CD14-positive monocyte (primary cell): Measurements from ENCODE around the gene GATC. TPM values are rescaled to one million over a fixed set of nuclear protein-coding genes. Genes with fewer than 3 reads are reported as not detected.

ENCODE experiments used
- DNase-seq, 3 donors: peaks; one replicate each; pipeline ENCODE4 v3.0.0-alpha.2; 2011 to 2022
- H2AFZ ChIP-seq: 2 replicates; pipeline ENCODE4 v1.6.0; 2012; ENCODE audit warnings: mild to moderate bottlenecking, low read depth, low read length, inconsistent platforms; ENCODE audit not compliant: insufficient read depth, poor library complexity, severe bottlenecking
- H3K27ac ChIP-seq, 2 donors: 1 replicate in 1 of 2; 2 replicates in 1 of 2; pipeline ENCODE4 v1.5.1; 2012 to 2013; ENCODE audit warnings: low read length in 2 of 2, control low read depth in 1 of 2, inconsistent platforms in 1 of 2, low read depth in 1 of 2, mild to moderate bottlenecking in 1 of 2
- H3K27me3 ChIP-seq, 2 donors: one replicate each; pipeline versions ENCODE4 v1.6.0 to v1.6.1; 2011 to 2013; ENCODE audit warnings: low read length in 2 of 2; ENCODE audit not compliant: control insufficient read depth in 2 of 2, insufficient read depth in 2 of 2
- H3K36me3 ChIP-seq, 2 donors: replicated peaks in 1 of 2; 1 replicate in 1 of 2; 2 replicates in 1 of 2; pipeline versions ENCODE4 v1.5.1 to v1.6.1; 2012 to 2013; ENCODE audit warnings: low read length in 2 of 2, control low read depth in 1 of 2, inconsistent platforms in 1 of 2, mild to moderate bottlenecking in 1 of 2; ENCODE audit not compliant: insufficient read depth in 2 of 2, control insufficient read depth in 1 of 2
- H3K4me1 ChIP-seq, 2 donors: 1 replicate in 1 of 2; 2 replicates in 1 of 2; pipeline versions ENCODE4 v1.5.1 to v1.6.1; 2012 to 2013; ENCODE audit warnings: low read length in 2 of 2, control low read depth in 1 of 2, inconsistent platforms in 1 of 2, mild to moderate bottlenecking in 1 of 2, moderate library complexity in 1 of 2; ENCODE audit not compliant: insufficient read depth in 2 of 2, control insufficient read depth in 1 of 2
- H3K4me2 ChIP-seq: replicated peaks from 2 replicates; pipeline ENCODE3; 2012; ENCODE audit warnings: low read length, moderate library complexity, mild to moderate bottlenecking; ENCODE audit not compliant: poor library complexity, severe bottlenecking; ENCODE audit errors: extremely low read depth
- H3K4me3 ChIP-seq, 3 experiments: fragments of 200-600 bp in 1 of 3; sonication (generic) in 1 of 3; replicated peaks in 1 of 3; 1 replicate in 2 of 3; 2 replicates in 1 of 3; pipeline ENCODE4 v1.5.1; 2011 to 2013; ENCODE audit warnings: low read length in 3 of 3, mild to moderate bottlenecking in 3 of 3, control low read depth in 2 of 3, low read depth in 2 of 3, inconsistent platforms in 1 of 3, moderate library complexity in 1 of 3
- H3K79me2 ChIP-seq: 2 replicates; pipeline ENCODE4 v1.6.0; 2012; ENCODE audit warnings: mild to moderate bottlenecking, control low read depth, inconsistent platforms, low read length, moderate library complexity; ENCODE audit not compliant: insufficient read depth
- H3K9ac ChIP-seq: 2 replicates; pipeline ENCODE4 v1.6.0; 2017; ENCODE audit warnings: low read length, mild to moderate bottlenecking; ENCODE audit not compliant: insufficient read depth, poor library complexity, severe bottlenecking
- H3K9me3 ChIP-seq, 2 donors: replicated peaks in 1 of 2; 1 replicate in 1 of 2; 2 replicates in 1 of 2; pipeline versions ENCODE4 v1.5.1 to v1.6.1; 2012 to 2013; ENCODE audit warnings: low read length in 2 of 2, control low read depth in 1 of 2; ENCODE audit not compliant: control insufficient read depth in 1 of 2, insufficient read depth in 1 of 2
- H4K20me1 ChIP-seq: 2 replicates; pipeline ENCODE4 v1.6.0; 2012; ENCODE audit warnings: mild to moderate bottlenecking, low read length, control low read depth, moderate library complexity; ENCODE audit not compliant: insufficient read depth
- H3K27ac Mint-ChIP-seq, 7 donors: one replicate each; pipeline ENCODE4 v1.8.0; 2020; ENCODE audit warnings: mild to moderate bottlenecking in 7 of 7, mixed read lengths in 7 of 7, moderate library complexity in 6 of 7, inconsistent platforms in 2 of 7
- H3K27me3 Mint-ChIP-seq, 3 donors: one replicate each; pipeline ENCODE4 v1.8.0; 2021 to 2022; ENCODE audit warnings: low read depth in 3 of 3, mild to moderate bottlenecking in 3 of 3, mixed read lengths in 3 of 3, moderate library complexity in 3 of 3, inconsistent platforms in 1 of 3
- H3K36me3 Mint-ChIP-seq, 2 donors: one replicate each; pipeline ENCODE4 v1.8.0; 2020; ENCODE audit warnings: mixed read lengths in 2 of 2, inconsistent platforms in 1 of 2, mild to moderate bottlenecking in 1 of 2
- H3K4me1 Mint-ChIP-seq: one replicate; pipeline ENCODE4 v1.8.0; 2020; ENCODE audit warnings: mild to moderate bottlenecking, mixed read lengths
- H3K4me3 Mint-ChIP-seq, 2 donors: one replicate each; pipeline ENCODE4 v1.8.0; 2020; ENCODE audit warnings: mild to moderate bottlenecking in 2 of 2, mixed read lengths in 2 of 2, moderate library complexity in 1 of 2
- H3K9me3 Mint-ChIP-seq, 7 donors: one replicate each; pipeline ENCODE4 v1.8.0; 2020 to 2022; ENCODE audit warnings: mixed read lengths in 7 of 7, mild to moderate bottlenecking in 6 of 7, moderate library complexity in 6 of 7, inconsistent platforms in 2 of 7
- CTCF ChIP-seq: fragments of 200-600 bp; IDR thresholded peaks from one replicate; pipeline ENCODE4 v1.8.0; 2022; ENCODE audit warnings: antibody characterized with exemption, mild to moderate bottlenecking
- WGBS: methylation state at CpG from one replicate; pipeline ENCODE4 v1.1.5; 2013; ENCODE audit warnings: missing lambda C conversion rate; ENCODE audit not compliant: insufficient coverage; 5-methylcytosine and 5-hydroxymethylcytosine counted together
- intact Hi-C, 2 donors: fragments of 100-400 bp; cut with micrococcal nuclease; formaldehyde crosslinking; loops; one replicate each; pipeline versions ENCODE4 v1.15.0 to v1.15.1; 2023
- polyA plus RNA-seq, 3 donors: library from polyadenylated mRNA; depleted of rRNA in 1 of 3; unstranded in 2 of 3; stranded (reverse) in 1 of 3; fragments of 300-500 nt in 2 of 3; fragments of >200 nt in 1 of 3; fragmentation: Illumina TruSeq in 2 of 3; gene quantifications; 1 replicate in 2 of 3; 2 replicates in 1 of 3; pipeline ENCODE4 v1.2.3, GENCODE V29; 2012 to 2021

Gene GATC
- polyA plus RNA-seq, 3 donors, result 10.7 to 13.8 (median 11.3) TPM

- no peaks in the 10 kb centered on the region for H3K4me1 ChIP-seq
- no peak overlapping the region for H3K4me3 ChIP-seq
- H3K9me3 ChIP-seq, result peaks cover 0 to 3% of the 10 kb centered on the region in 2 donors
- peaks cover 0 to 6% (median 3%) of the 10 kb centered on the region in 7 donors for H3K9me3 Mint-ChIP-seq
- H3K79me2 ChIP-seq, result no peaks in the 10 kb centered on the region
- H3K27me3 Mint-ChIP-seq, result peaks cover 11 to 33% (median 18%) of the 10 kb centered on the region in 3 donors
- TF ChIP-seq CTCF, result no peak
- no peaks in the 10 kb centered on the region for H3K36me3 ChIP-seq
- H3K36me3 Mint-ChIP-seq, result no peaks in the 10 kb centered on the region
- no peak for DNase-seq
- no peaks in the 10 kb centered on the region for H4K20me1 ChIP-seq
- no peak overlapping the region for H3K4me2 ChIP-seq
- H3K4me3 Mint-ChIP-seq, result peak overlapping the region in 1 of 2 donors; percentile 36
- no peak overlapping the region for H3K27ac ChIP-seq
- H3K27ac Mint-ChIP-seq, result no peak overlapping the region
- WGBS, result 94% methylated on average over 7 of the region's 7 CpGs
- peaks cover 0 to 4% of the 10 kb centered on the region in 2 donors for H3K27me3 ChIP-seq
- H2AFZ ChIP-seq, result no peak overlapping the region
- intact Hi-C loops, result no loop called here
- peaks cover 2% of the 10 kb centered on the region for H3K4me1 Mint-ChIP-seq
- H3K9ac ChIP-seq, result no peak overlapping the region
Measured at GRCh38 chr12:120429368-120429767, 16.9 kb upstream of the GATC start.

- Mint-ChIP-seq H3K36me3 (no peaks in the 10 kb centered on the region), H3K4me1 (peaks cover 5% of the 10 kb centered on the region), H3K27ac (no peak overlapping the region), H3K9me3 (peaks cover 0 to 6% (median 3%) of the 10 kb centered on the region in 7 donors), H3K27me3 (peaks cover 5 to 32% (median 17%) of the 10 kb centered on the region in 3 donors), H3K4me3 (no peak overlapping the region)
- H3K27ac ChIP-seq, result no peak overlapping the region
- H3K4me1 ChIP-seq, result peaks cover 6 to 7% of the 10 kb centered on the region in 2 donors
- no peak for DNase-seq
- H4K20me1 ChIP-seq, result no peaks in the 10 kb centered on the region
- no peak overlapping the region for H2AFZ ChIP-seq
- no peaks in the 10 kb centered on the region for H3K36me3 ChIP-seq
- H3K79me2 ChIP-seq, result peaks cover 7% of the 10 kb centered on the region
- H3K4me2 ChIP-seq, result no peak overlapping the region
- no peak for TF ChIP-seq CTCF
- H3K9me3 ChIP-seq, result peaks cover 0 to 3% of the 10 kb centered on the region in 2 donors
- H3K9ac ChIP-seq, result no peak overlapping the region
- H3K4me3 ChIP-seq, result no peak overlapping the region
- peaks cover 0 to 4% of the 10 kb centered on the region in 2 donors for H3K27me3 ChIP-seq
- 52% methylated on average over 7 of the region's 10 CpGs for WGBS
- intact Hi-C loops, result loop anchor here in 1 of 2 donors (10.0 kb wide), 1 partner anchor 118 kb away; no protein-coding TSS in a partner anchor
Measured at GRCh38 chr12:120432772-120433525, 13.3 kb upstream of the GATC start.
